Measurements from ENCODE around the gene ADK.

DNA sequence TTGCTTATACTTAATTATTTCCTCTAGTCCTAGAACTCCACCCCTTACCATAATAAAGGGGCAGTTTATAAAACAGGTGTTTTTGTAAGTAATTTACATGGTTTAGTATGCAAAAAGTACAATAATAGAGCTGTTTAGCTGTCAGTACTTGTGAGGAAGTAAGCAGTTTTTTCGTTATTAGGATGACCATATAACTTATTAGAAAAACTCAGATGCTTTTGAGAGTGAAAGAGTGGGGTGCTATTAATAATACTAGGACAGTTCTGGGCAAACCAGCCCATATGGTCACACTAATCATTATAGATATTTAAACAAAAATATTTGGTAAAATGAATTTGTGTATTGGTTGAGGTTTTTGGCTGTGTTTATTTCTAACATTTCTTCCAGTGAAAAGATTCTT lies 473.5 kb downstream of the ADK start:
- TF ChIP-seq, protein P1, sequence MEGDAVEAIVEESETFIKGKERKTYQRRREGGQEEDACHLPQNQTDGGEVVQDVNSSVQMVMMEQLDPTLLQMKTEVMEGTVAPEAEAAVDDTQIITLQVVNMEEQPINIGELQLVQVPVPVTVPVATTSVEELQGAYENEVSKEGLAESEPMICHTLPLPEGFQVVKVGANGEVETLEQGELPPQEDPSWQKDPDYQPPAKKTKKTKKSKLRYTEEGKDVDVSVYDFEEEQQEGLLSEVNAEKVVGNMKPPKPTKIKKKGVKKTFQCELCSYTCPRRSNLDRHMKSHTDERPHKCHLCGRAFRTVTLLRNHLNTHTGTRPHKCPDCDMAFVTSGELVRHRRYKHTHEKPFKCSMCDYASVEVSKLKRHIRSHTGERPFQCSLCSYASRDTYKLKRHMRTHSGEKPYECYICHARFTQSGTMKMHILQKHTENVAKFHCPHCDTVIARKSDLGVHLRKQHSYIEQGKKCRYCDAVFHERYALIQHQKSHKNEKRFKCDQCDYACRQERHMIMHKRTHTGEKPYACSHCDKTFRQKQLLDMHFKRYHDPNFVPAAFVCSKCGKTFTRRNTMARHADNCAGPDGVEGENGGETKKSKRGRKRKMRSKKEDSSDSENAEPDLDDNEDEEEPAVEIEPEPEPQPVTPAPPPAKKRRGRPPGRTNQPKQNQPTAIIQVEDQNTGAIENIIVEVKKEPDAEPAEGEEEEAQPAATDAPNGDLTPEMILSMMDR (IDR thresholded peaks at IDR 0.05): no peak
- TF ChIP-seq POLR2A (IDR thresholded peaks at IDR 0.05) (no peak), EP300 (IDR thresholded peaks at IDR 0.05) (no peak)

Data from stomach (tissue), 4 donors.